ENCODE data around the gene KDM7A. TPM values are rescaled to one million over a fixed set of nuclear protein-coding genes. Genes with fewer than 3 reads are reported as not detected.

The KDM7A gene
- total and polyA plus RNA-seq, 9 of the 15 experiments (the other 6 are each of a cell fraction or from before 2014, with no cell fraction given), result 0.90 to 8.4 (median 7.0) TPM

DNA sequence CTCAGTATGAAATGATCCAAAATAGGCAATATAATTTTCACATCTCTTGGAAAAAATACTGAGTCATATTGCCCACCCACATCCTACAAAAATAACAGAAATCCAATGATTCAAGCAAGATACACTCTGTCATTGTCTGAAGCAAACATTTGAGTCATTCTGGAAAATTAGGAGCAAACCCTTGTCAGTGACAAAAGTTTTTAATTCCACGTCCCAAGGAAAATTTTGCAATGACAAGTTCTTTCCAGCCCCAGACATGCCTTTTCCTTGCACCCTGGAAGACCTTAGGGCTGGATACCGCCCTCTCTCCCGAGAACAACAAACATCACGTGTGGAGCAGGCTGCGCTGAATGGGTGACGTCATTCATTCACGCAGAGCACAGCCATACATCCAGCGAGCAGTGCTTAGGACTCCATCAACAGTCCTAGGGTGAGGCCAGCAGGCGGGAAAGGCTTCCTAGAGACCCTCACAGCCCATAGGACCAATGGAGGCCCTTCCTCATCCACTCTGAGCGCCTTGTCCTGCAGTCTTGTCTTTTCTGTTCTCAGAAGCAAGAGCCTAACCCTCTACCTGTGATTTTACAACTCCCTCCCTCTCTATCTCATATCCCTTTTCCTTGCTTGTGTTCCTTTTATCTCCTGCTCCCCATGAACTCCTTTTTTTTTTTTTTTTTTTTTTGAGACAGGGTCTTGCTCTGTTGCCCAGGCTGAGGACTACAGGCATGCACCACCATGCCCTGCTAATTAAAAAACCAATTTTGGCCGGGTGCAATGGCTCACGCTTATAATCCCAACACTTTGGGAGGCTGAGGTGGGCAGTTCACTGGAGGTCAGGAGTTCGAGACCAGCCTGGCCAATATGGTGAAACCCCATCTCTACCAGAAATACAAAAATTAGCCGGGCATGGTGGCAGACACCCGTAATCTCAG is 23.5 kb upstream of the KDM7A start (continued):
- TF ChIP-seq, protein P1, sequence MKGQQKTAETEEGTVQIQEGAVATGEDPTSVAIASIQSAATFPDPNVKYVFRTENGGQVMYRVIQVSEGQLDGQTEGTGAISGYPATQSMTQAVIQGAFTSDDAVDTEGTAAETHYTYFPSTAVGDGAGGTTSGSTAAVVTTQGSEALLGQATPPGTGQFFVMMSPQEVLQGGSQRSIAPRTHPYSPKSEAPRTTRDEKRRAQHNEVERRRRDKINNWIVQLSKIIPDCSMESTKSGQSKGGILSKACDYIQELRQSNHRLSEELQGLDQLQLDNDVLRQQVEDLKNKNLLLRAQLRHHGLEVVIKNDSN (CRISPR knock-in tag; IDR thresholded peaks at IDR 0.05), result peak; percentile 97
- TF ChIP-seq EGR1 (conservative IDR thresholded peaks at IDR 0.05), result peak; percentile 57; the same call in 1 of the 2 replicates
- TF ChIP-seq ZNF696 (CRISPR knock-in tag; conservative IDR thresholded peaks at IDR 0.05), result 0 out of 2 replicates have a peak, but pooled peaks have one; percentile 44
- TF ChIP-seq, protein P2, sequence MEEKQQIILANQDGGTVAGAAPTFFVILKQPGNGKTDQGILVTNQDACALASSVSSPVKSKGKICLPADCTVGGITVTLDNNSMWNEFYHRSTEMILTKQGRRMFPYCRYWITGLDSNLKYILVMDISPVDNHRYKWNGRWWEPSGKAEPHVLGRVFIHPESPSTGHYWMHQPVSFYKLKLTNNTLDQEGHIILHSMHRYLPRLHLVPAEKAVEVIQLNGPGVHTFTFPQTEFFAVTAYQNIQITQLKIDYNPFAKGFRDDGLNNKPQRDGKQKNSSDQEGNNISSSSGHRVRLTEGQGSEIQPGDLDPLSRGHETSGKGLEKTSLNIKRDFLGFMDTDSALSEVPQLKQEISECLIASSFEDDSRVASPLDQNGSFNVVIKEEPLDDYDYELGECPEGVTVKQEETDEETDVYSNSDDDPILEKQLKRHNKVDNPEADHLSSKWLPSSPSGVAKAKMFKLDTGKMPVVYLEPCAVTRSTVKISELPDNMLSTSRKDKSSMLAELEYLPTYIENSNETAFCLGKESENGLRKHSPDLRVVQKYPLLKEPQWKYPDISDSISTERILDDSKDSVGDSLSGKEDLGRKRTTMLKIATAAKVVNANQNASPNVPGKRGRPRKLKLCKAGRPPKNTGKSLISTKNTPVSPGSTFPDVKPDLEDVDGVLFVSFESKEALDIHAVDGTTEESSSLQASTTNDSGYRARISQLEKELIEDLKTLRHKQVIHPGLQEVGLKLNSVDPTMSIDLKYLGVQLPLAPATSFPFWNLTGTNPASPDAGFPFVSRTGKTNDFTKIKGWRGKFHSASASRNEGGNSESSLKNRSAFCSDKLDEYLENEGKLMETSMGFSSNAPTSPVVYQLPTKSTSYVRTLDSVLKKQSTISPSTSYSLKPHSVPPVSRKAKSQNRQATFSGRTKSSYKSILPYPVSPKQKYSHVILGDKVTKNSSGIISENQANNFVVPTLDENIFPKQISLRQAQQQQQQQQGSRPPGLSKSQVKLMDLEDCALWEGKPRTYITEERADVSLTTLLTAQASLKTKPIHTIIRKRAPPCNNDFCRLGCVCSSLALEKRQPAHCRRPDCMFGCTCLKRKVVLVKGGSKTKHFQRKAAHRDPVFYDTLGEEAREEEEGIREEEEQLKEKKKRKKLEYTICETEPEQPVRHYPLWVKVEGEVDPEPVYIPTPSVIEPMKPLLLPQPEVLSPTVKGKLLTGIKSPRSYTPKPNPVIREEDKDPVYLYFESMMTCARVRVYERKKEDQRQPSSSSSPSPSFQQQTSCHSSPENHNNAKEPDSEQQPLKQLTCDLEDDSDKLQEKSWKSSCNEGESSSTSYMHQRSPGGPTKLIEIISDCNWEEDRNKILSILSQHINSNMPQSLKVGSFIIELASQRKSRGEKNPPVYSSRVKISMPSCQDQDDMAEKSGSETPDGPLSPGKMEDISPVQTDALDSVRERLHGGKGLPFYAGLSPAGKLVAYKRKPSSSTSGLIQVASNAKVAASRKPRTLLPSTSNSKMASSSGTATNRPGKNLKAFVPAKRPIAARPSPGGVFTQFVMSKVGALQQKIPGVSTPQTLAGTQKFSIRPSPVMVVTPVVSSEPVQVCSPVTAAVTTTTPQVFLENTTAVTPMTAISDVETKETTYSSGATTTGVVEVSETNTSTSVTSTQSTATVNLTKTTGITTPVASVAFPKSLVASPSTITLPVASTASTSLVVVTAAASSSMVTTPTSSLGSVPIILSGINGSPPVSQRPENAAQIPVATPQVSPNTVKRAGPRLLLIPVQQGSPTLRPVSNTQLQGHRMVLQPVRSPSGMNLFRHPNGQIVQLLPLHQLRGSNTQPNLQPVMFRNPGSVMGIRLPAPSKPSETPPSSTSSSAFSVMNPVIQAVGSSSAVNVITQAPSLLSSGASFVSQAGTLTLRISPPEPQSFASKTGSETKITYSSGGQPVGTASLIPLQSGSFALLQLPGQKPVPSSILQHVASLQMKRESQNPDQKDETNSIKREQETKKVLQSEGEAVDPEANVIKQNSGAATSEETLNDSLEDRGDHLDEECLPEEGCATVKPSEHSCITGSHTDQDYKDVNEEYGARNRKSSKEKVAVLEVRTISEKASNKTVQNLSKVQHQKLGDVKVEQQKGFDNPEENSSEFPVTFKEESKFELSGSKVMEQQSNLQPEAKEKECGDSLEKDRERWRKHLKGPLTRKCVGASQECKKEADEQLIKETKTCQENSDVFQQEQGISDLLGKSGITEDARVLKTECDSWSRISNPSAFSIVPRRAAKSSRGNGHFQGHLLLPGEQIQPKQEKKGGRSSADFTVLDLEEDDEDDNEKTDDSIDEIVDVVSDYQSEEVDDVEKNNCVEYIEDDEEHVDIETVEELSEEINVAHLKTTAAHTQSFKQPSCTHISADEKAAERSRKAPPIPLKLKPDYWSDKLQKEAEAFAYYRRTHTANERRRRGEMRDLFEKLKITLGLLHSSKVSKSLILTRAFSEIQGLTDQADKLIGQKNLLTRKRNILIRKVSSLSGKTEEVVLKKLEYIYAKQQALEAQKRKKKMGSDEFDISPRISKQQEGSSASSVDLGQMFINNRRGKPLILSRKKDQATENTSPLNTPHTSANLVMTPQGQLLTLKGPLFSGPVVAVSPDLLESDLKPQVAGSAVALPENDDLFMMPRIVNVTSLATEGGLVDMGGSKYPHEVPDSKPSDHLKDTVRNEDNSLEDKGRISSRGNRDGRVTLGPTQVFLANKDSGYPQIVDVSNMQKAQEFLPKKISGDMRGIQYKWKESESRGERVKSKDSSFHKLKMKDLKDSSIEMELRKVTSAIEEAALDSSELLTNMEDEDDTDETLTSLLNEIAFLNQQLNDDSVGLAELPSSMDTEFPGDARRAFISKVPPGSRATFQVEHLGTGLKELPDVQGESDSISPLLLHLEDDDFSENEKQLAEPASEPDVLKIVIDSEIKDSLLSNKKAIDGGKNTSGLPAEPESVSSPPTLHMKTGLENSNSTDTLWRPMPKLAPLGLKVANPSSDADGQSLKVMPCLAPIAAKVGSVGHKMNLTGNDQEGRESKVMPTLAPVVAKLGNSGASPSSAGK (IDR thresholded peaks at IDR 0.05), result peak; percentile 89
- TF ChIP-seq, protein P3, sequence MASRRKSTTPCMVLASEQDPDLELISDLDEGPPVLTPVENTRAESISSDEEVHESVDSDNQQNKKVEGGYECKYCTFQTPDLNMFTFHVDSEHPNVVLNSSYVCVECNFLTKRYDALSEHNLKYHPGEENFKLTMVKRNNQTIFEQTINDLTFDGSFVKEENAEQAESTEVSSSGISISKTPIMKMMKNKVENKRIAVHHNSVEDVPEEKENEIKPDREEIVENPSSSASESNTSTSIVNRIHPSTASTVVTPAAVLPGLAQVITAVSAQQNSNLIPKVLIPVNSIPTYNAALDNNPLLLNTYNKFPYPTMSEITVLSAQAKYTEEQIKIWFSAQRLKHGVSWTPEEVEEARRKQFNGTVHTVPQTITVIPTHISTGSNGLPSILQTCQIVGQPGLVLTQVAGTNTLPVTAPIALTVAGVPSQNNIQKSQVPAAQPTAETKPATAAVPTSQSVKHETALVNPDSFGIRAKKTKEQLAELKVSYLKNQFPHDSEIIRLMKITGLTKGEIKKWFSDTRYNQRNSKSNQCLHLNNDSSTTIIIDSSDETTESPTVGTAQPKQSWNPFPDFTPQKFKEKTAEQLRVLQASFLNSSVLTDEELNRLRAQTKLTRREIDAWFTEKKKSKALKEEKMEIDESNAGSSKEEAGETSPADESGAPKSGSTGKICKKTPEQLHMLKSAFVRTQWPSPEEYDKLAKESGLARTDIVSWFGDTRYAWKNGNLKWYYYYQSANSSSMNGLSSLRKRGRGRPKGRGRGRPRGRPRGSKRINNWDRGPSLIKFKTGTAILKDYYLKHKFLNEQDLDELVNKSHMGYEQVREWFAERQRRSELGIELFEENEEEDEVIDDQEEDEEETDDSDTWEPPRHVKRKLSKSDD (conservative IDR thresholded peaks at IDR 0.05; ENCODE audit: low read length), result 0 out of 2 replicates have a peak, but pooled peaks have one; percentile 11
- TF ChIP-seq, protein P4, sequence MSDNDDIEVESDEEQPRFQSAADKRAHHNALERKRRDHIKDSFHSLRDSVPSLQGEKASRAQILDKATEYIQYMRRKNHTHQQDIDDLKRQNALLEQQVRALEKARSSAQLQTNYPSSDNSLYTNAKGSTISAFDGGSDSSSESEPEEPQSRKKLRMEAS (CRISPR knock-in tag; IDR thresholded peaks at IDR 0.05), result peak; percentile 82

Measured in K562 (cell line).